Esophagus mucosa (tissue), 1 donor: ENCODE data around the gene CACNG6. TPM values are rescaled to one million over a fixed set of nuclear protein-coding genes. Genes with fewer than 3 reads are reported as not detected.

Source experiments
- ATAC-seq: fragments of 200-7000 bp; cut with Tn5 transposase; one replicate; pipeline ENCODE4 v1.9.1; 2020
- total RNA-seq: library from RNA; stranded (reverse); gene quantifications from one replicate; pipeline ENCODE4 v1.2.4, GENCODE V29; 2023
- donor health status: DM: yes; HTN: yes; CAD: no.

Gene CACNG6
- total RNA-seq, 1 donor from 2014 or later: not detected

- no peak for ATAC-seq
Measured at GRCh38 chr19:54047616-54048015, 56.2 kb downstream of the CACNG6 start.

Other genes with a start within 250 kb of the CACNG6 start
- gene NLRP12, start 167.3 kb upstream of the CACNG6 start, total RNA-seq: 0.12 TPM
- gene MYADM, start 123.8 kb upstream of the CACNG6 start, total RNA-seq: 6.9 TPM
- gene PRKCG, start 109.4 kb upstream of the CACNG6 start, total RNA-seq: not detected
- not detected for gene CACNG7, start 82.4 kb upstream of the CACNG6 start, total RNA-seq
- gene CACNG8, start 28.7 kb upstream of the CACNG6 start, total RNA-seq: not detected
- not detected for gene VSTM1, start 72.3 kb downstream of the CACNG6 start, total RNA-seq
- gene TARM1, start 89.7 kb downstream of the CACNG6 start, total RNA-seq: not detected
- 0.40 TPM for gene OSCAR, start 109.2 kb downstream of the CACNG6 start, total RNA-seq
- 104 TPM for gene NDUFA3, start 111.2 kb downstream of the CACNG6 start, total RNA-seq
- 8.8 TPM for gene TFPT, start 124.0 kb downstream of the CACNG6 start, total RNA-seq
- gene PRPF31, start 124.1 kb downstream of the CACNG6 start, total RNA-seq: 34.3 TPM
- gene CNOT3, start 146.1 kb downstream of the CACNG6 start, total RNA-seq: 31.7 TPM
- gene LENG1, start 168.1 kb downstream of the CACNG6 start, total RNA-seq: 3.7 TPM
- 36.5 TPM for gene TMC4, start 181.5 kb downstream of the CACNG6 start, total RNA-seq
- gene MBOAT7, start 197.9 kb downstream of the CACNG6 start, total RNA-seq: 36.7 TPM
- 36.1 TPM for gene TSEN34, start 199.7 kb downstream of the CACNG6 start, total RNA-seq
- 1,727 TPM for gene RPS9, start 209.2 kb downstream of the CACNG6 start, total RNA-seq
- gene LILRB3, start 231.4 kb downstream of the CACNG6 start, total RNA-seq: 0.72 TPM